ENCODE results near the gene LNX1.

The LNX1 gene

DNA sequence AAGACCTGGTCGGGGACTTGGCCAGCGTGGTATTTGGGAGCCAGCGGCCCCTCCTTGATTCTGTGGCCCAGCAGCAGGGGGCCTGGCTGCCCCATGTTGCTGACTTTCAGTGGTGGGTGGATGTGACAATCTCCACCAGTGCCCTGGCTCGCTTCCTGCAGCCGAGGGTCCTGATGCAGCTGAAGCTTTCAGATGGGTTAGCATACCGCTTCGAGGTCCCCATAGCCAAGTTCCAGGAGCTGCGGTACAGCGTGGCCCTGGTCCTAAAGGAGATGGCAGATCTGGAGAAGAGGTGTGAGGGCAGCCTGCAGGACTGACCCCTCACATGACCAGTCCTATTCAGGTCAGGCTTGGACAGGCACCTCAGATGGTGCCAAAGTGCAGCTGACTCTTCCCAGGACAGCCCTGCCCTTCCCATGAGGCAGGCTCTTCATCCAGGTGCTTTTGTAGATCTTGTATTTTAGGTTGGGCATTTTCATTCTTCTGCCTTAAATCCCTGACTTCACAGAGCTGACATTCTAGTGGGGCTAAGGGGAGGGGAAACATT, 15.1 kb downstream of the LNX1 start:
- H3K9me3 ChIP-seq (ENCODE audit: insufficient read depth, low read depth, low read length) = no peaks in the 10 kb centered on the region
- H3K9ac ChIP-seq (ENCODE audit: low read depth, low read length, poor library complexity, severe bottlenecking) = no peak overlapping the region
- no peak overlapping the region for H2AFZ ChIP-seq (ENCODE audit: low read length)
- H3K4me2 ChIP-seq (ENCODE audit: low read depth, low read length, poor library complexity, severe bottlenecking) = no peak overlapping the region
- H3K9me2 ChIP-seq (replicated peaks; ENCODE audit: low read depth, low read length) = no peaks in the 10 kb centered on the region
- no peaks in the 10 kb centered on the region for H3K27me3 ChIP-seq (ENCODE audit: insufficient read depth, low read length, poor library complexity, severe bottlenecking)
- no peaks in the 10 kb centered on the region for H3K79me2 ChIP-seq (ENCODE audit: insufficient read depth, low read length)
- H3K36me3 ChIP-seq (ENCODE audit: insufficient read depth, low read length) = no peaks in the 10 kb centered on the region
- no peak overlapping the region for H3K4me3 ChIP-seq (ENCODE audit: low read length, poor library complexity, severe bottlenecking)
- peaks cover 28% of the 10 kb centered on the region for H3K4me1 ChIP-seq (ENCODE audit: insufficient read depth, low read length, poor library complexity, severe bottlenecking)
- TF ChIP-seq EZH2phosphoT487 (IDR thresholded peaks at IDR 0.05; ENCODE audit: borderline replicate concordance) = no peak
- TF ChIP-seq, protein P1, sequence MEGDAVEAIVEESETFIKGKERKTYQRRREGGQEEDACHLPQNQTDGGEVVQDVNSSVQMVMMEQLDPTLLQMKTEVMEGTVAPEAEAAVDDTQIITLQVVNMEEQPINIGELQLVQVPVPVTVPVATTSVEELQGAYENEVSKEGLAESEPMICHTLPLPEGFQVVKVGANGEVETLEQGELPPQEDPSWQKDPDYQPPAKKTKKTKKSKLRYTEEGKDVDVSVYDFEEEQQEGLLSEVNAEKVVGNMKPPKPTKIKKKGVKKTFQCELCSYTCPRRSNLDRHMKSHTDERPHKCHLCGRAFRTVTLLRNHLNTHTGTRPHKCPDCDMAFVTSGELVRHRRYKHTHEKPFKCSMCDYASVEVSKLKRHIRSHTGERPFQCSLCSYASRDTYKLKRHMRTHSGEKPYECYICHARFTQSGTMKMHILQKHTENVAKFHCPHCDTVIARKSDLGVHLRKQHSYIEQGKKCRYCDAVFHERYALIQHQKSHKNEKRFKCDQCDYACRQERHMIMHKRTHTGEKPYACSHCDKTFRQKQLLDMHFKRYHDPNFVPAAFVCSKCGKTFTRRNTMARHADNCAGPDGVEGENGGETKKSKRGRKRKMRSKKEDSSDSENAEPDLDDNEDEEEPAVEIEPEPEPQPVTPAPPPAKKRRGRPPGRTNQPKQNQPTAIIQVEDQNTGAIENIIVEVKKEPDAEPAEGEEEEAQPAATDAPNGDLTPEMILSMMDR (conservative IDR thresholded peaks at IDR 0.05; ENCODE audit: low read length) = no peak
- no peaks in the 10 kb centered on the region for H4K20me1 ChIP-seq (ENCODE audit: insufficient read depth, low read length, poor library complexity, severe bottlenecking)
- H3F3A ChIP-seq (ENCODE audit: low read depth) = no peaks in the 10 kb centered on the region

DNA sequence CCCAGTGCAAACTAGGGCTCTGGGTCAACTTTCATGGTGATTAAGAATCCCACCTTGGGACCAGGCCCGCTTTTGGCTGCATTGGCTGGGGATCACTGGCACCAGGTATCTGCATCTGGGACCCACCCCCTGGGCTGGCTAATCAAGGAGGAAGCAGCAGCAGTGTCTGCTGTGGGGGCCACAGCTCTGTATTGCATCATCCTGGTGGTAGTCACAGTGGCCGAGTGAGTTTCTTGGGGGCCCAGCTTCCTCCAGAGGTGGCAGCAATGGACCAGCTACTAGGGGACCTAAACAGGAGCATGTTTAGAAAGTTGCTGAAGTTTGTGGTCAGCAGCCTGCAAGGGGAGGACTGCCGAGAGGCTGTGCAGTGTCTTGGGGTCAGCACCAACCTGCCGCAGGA, 15.7 kb downstream of the LNX1 start:
- Histone ChIP-seq H3K9ac (ENCODE audit: low read depth, low read length, poor library complexity, severe bottlenecking) (no peak overlapping the region), H2AFZ (ENCODE audit: low read length) (no peak overlapping the region), H3F3A (ENCODE audit: low read depth) (no peaks in the 10 kb centered on the region), H3K4me2 (ENCODE audit: low read depth, low read length, poor library complexity, severe bottlenecking) (no peak overlapping the region), H3K36me3 (ENCODE audit: insufficient read depth, low read length) (no peaks in the 10 kb centered on the region), H4K20me1 (ENCODE audit: insufficient read depth, low read length, poor library complexity, severe bottlenecking) (no peaks in the 10 kb centered on the region), H3K4me1 (ENCODE audit: insufficient read depth, low read length, poor library complexity, severe bottlenecking) (peaks cover 28% of the 10 kb centered on the region), H3K9me3 (ENCODE audit: insufficient read depth, low read depth, low read length) (no peaks in the 10 kb centered on the region), H3K4me3 (ENCODE audit: low read length, poor library complexity, severe bottlenecking) (no peak overlapping the region), H3K79me2 (ENCODE audit: insufficient read depth, low read length) (no peaks in the 10 kb centered on the region), H3K27me3 (ENCODE audit: insufficient read depth, low read length, poor library complexity, severe bottlenecking) (no peaks in the 10 kb centered on the region), H3K9me2 (replicated peaks; ENCODE audit: low read depth, low read length) (no peaks in the 10 kb centered on the region)
- no peak for TF ChIP-seq EZH2phosphoT487 (IDR thresholded peaks at IDR 0.05; ENCODE audit: borderline replicate concordance)
- TF ChIP-seq, protein P1 (conservative IDR thresholded peaks at IDR 0.05; ENCODE audit: low read length) = no peak

DNA sequence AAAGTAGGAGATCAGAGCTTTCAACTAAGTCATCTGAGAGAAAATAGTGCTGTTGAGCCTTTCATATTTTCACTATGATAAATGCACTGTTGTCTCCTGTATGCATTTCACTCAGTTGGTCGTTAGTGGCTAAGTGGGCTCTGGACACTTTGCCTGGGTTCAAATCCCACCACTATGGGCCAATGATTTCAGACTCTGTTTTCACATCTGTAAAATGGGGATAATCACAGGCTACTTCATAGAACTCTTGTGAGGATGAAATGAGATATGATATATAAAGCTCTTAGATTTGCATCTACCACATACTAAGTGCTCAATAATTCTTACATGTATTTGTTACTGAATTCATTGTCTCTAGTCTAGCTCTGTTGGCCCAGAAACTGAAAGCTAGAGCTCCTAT, 16.8 kb downstream of the LNX1 start:
- Histone ChIP-seq H3K9me3 (ENCODE audit: insufficient read depth, low read depth, low read length) (no peaks in the 10 kb centered on the region), H3F3A (ENCODE audit: low read depth) (no peaks in the 10 kb centered on the region), H3K4me1 (ENCODE audit: insufficient read depth, low read length, poor library complexity, severe bottlenecking) (peaks cover 28% of the 10 kb centered on the region), H3K79me2 (ENCODE audit: insufficient read depth, low read length) (no peaks in the 10 kb centered on the region), H4K20me1 (ENCODE audit: insufficient read depth, low read length, poor library complexity, severe bottlenecking) (no peaks in the 10 kb centered on the region), H3K36me3 (ENCODE audit: insufficient read depth, low read length) (no peaks in the 10 kb centered on the region), H3K4me3 (ENCODE audit: low read length, poor library complexity, severe bottlenecking) (no peak overlapping the region), H3K4me2 (ENCODE audit: low read depth, low read length, poor library complexity, severe bottlenecking) (no peak overlapping the region), H2AFZ (ENCODE audit: low read length) (no peak overlapping the region), H3K27me3 (ENCODE audit: insufficient read depth, low read length, poor library complexity, severe bottlenecking) (no peaks in the 10 kb centered on the region), H3K9ac (ENCODE audit: low read depth, low read length, poor library complexity, severe bottlenecking) (no peak overlapping the region), H3K9me2 (replicated peaks; ENCODE audit: low read depth, low read length) (no peaks in the 10 kb centered on the region)
- no peak for TF ChIP-seq EZH2phosphoT487 (IDR thresholded peaks at IDR 0.05; ENCODE audit: borderline replicate concordance)

DNA sequence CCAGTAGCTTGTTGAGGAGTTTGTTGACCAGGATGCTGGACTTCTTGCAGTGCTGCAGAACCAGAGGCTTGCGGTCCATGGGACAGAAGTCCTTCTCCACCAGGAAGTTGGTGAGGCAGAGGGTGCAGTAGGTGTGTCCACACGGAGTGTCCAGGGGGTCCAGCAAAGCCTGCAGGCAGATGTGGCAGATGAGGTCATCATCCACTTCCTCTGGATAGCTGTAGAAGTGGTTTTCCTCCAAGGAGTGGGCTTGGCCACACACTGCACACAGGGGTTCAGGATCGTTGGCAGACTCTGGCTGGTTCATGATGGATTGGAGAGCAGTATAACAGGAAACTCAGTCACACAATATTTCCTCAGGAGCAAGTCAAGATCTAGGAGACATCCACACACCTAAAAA, 17.6 kb downstream of the LNX1 start:
- Histone ChIP-seq H3K36me3 (ENCODE audit: insufficient read depth, low read length) (no peaks in the 10 kb centered on the region), H4K20me1 (ENCODE audit: insufficient read depth, low read length, poor library complexity, severe bottlenecking) (no peaks in the 10 kb centered on the region), H3K9me2 (replicated peaks; ENCODE audit: low read depth, low read length) (no peaks in the 10 kb centered on the region), H3K4me2 (ENCODE audit: low read depth, low read length, poor library complexity, severe bottlenecking) (peak overlapping the region; percentile 7), H3K79me2 (ENCODE audit: insufficient read depth, low read length) (no peaks in the 10 kb centered on the region), H3K9ac (ENCODE audit: low read depth, low read length, poor library complexity, severe bottlenecking) (no peak overlapping the region), H2AFZ (ENCODE audit: low read length) (no peak overlapping the region), H3F3A (ENCODE audit: low read depth) (no peaks in the 10 kb centered on the region), H3K27me3 (ENCODE audit: insufficient read depth, low read length, poor library complexity, severe bottlenecking) (no peaks in the 10 kb centered on the region), H3K4me3 (ENCODE audit: low read length, poor library complexity, severe bottlenecking) (no peak overlapping the region), H3K4me1 (ENCODE audit: insufficient read depth, low read length, poor library complexity, severe bottlenecking) (peaks cover 28% of the 10 kb centered on the region), H3K9me3 (ENCODE audit: insufficient read depth, low read depth, low read length) (no peaks in the 10 kb centered on the region)
- TF ChIP-seq EZH2phosphoT487 (IDR thresholded peaks at IDR 0.05; ENCODE audit: borderline replicate concordance) = no peak
- TF ChIP-seq, protein P1 (conservative IDR thresholded peaks at IDR 0.05; ENCODE audit: low read length) = no peak

Measured in Loucy (cell line).